Measurements from ENCODE around the gene NF1. TPM values are rescaled to one million over a fixed set of nuclear protein-coding genes. Genes with fewer than 3 reads are reported as not detected.
A peak's percentile ranks its signal among the peaks of the same experiment; 100 is the strongest.

Gene NF1
- total RNA-seq, 2 experiments from 2014 or later = 15.5 to 18.7 TPM

GRCh38 chr17:31390426-31390747, 295.6 kb downstream of the NF1 start:
- H3K9me3 Mint-ChIP-seq = no peaks in the 10 kb centered on the region
- no peak overlapping the region for H3K27ac Mint-ChIP-seq
- no peak for ATAC-seq (ENCODE audit: poor library complexity)
- Histone ChIP-seq H3K27me3 (ENCODE audit: control insufficient read depth in 1 of 2, insufficient read depth in 2 of 2, low read length in 2 of 2) (peaks cover 28 to 30% of the 10 kb centered on the region in 2 experiments), H3K36me3 (ENCODE audit: insufficient read depth, low read length) (no peaks in the 10 kb centered on the region), H3K9me3 (ENCODE audit: control insufficient read depth in 1 of 2, insufficient read depth in 1 of 2, low read length in 2 of 2) (peaks cover 0 to 13% of the 10 kb centered on the region in 2 experiments), H3K4me3 (ENCODE audit: low read length) (no peak overlapping the region), H3K4me1 (ENCODE audit: insufficient read depth, low read length) (peaks cover 16% of the 10 kb centered on the region), H3K27ac (ENCODE audit: low read depth in 1 of 2, low read length in 2 of 2) (no peak overlapping the region)
- H3K36me3 Mint-ChIP-seq (ENCODE audit: low read depth) = no peaks in the 10 kb centered on the region
- CTCF ChIA-PET = interaction anchor here (1.0 kb wide), 1 partner anchor 11 kb away, joined by 3 read pairs; no protein-coding TSS in a partner anchor
- H3K27me3 Mint-ChIP-seq = peaks cover 53% of the 10 kb centered on the region
- intact Hi-C loops (cut with DNase I, micrococcal nuclease) = no loop called here
- POLR2A ChIA-PET = no interaction called here
- H3K4me1 Mint-ChIP-seq (ENCODE audit: low read depth) = peaks cover 10% of the 10 kb centered on the region
- no peak for DNase-seq
- peak overlapping the region; percentile 80 for H3K4me3 Mint-ChIP-seq
- no peak for TF ChIP-seq CTCF (IDR thresholded peaks at IDR 0.05)

- TF ChIP-seq CTCF (IDR thresholded peaks at IDR 0.05) = no peak
- Mint-ChIP-seq H3K9me3 (no peaks in the 10 kb centered on the region), H3K27me3 (peaks cover 56% of the 10 kb centered on the region), H3K27ac (no peak overlapping the region), H3K4me3 (peak overlapping the region; percentile 80), H3K4me1 (ENCODE audit: low read depth) (peaks cover 10% of the 10 kb centered on the region), H3K36me3 (ENCODE audit: low read depth) (no peaks in the 10 kb centered on the region)
- no peaks in the 10 kb centered on the region for H3K36me3 ChIP-seq (ENCODE audit: insufficient read depth, low read length)
- H3K9me3 ChIP-seq (ENCODE audit: control insufficient read depth in 1 of 2, insufficient read depth in 1 of 2, low read length in 2 of 2) = peaks cover 0 to 13% of the 10 kb centered on the region in 2 experiments
- peak overlapping the region; percentile 29 for H3K4me3 ChIP-seq (ENCODE audit: low read length)
- ATAC-seq (ENCODE audit: poor library complexity) (no peak), DNase-seq (no peak)
- intact Hi-C loops (cut with DNase I, micrococcal nuclease) = no loop called here
- peaks cover 28 to 33% of the 10 kb centered on the region in 2 experiments for H3K27me3 ChIP-seq (ENCODE audit: control insufficient read depth in 1 of 2, insufficient read depth in 2 of 2, low read length in 2 of 2)
- ChIA-PET CTCF (no interaction called here), POLR2A (no interaction called here)
- no peak overlapping the region for H3K27ac ChIP-seq (ENCODE audit: low read depth in 1 of 2, low read length in 2 of 2)
- peaks cover 16% of the 10 kb centered on the region for H3K4me1 ChIP-seq (ENCODE audit: insufficient read depth, low read length)
These were observed 296.1 kb downstream of the NF1 start for GRCh38 chr17:31390748-31391495.

- peaks cover 28 to 33% of the 10 kb centered on the region in 2 experiments for H3K27me3 ChIP-seq (ENCODE audit: control insufficient read depth in 1 of 2, insufficient read depth in 2 of 2, low read length in 2 of 2)
- intact Hi-C loops (cut with DNase I, micrococcal nuclease) = no loop called here
- CTCF ChIA-PET = no interaction called here
- peaks cover 16% of the 10 kb centered on the region for H3K4me1 ChIP-seq (ENCODE audit: insufficient read depth, low read length)
- Mint-ChIP-seq H3K27ac (no peak within 1 kb of the TSS), H3K36me3 (ENCODE audit: low read depth) (no peaks in the 10 kb centered on the region), H3K27me3 (peaks cover 60% of the 10 kb centered on the region), H3K4me3 (peak within 1 kb of the TSS; percentile 80), H3K9me3 (no peaks in the 10 kb centered on the region), H3K4me1 (ENCODE audit: low read depth) (peaks cover 10% of the 10 kb centered on the region)
- no peak for TF ChIP-seq CTCF (IDR thresholded peaks at IDR 0.05)
- H3K27ac ChIP-seq (ENCODE audit: low read depth in 1 of 2, low read length in 2 of 2) = no peak within 1 kb of the TSS
- no peaks in the 10 kb centered on the region for H3K36me3 ChIP-seq (ENCODE audit: insufficient read depth, low read length)
- POLR2A ChIA-PET = no interaction called here
- ATAC-seq (ENCODE audit: poor library complexity) = peak; percentile 57
- peaks cover 0 to 13% of the 10 kb centered on the region in 2 experiments for H3K9me3 ChIP-seq (ENCODE audit: control insufficient read depth in 1 of 2, insufficient read depth in 1 of 2, low read length in 2 of 2)
- H3K4me3 ChIP-seq (ENCODE audit: low read length) = peak within 1 kb of the TSS; percentile 29
- DNase-seq = peak in 6 of 14 experiments; percentile 14 to 61 (median 34)
These were observed 296.7 kb downstream of the NF1 start, which contains the start of gene RAB11FIP4 for GRCh38 chr17:31391496-31391949. RAB11FIP4 (plus strand) TSS chr17:31391675; CDS start chr17:31391853, 178 bp downstream.

Measured in CD4-positive, alpha-beta T cell (primary cell).